ENCODE data around the gene CRYBB1.

GRCh38 chr22:26658671-26659478 is 41.0 kb upstream of the CRYBB1 start:
- TF ChIP-seq CTCF (IDR thresholded peaks at IDR 0.05; ENCODE audit: low read depth, low read length, poor library complexity, severe bottlenecking) (no peak), EZH2phosphoT487 (IDR thresholded peaks at IDR 0.05; ENCODE audit: borderline replicate concordance, low read length) (no peak)
